Stimulated activated naive CD8-positive, alpha-beta T cell treated with anti-CD3 and anti-CD28 coated beads, Interleukin-15, Interleukin-2, amounts not matched to agents 100 U/mL and 50 U/mL, for 24 hours (primary cell): Measurements from ENCODE around the gene HIPK2.
"Not testable (repeated sequence)": the region's sequence is repeated elsewhere in the genome, so short reads cannot be mapped to it uniquely, and the experiment has no call there.

Source experiments
- ATAC-seq: fragments of 150-1000 bp; cut with Tn5 transposase; one replicate; pipeline ENCODE4 v1.10.0; 2021
- DNase-seq: peaks from one replicate; pipeline ENCODE4 v3.0.0; 2021

The HIPK2 gene

GRCh38 chr7:139566075-139566474, 211.7 kb downstream of the HIPK2 start:
- DNase-seq = no peak
- ATAC-seq = no peak

GRCh38 chr7:139563856-139564255, 213.9 kb downstream of the HIPK2 start:
- ATAC-seq = no peak
- DNase-seq = no peak

- no peak for DNase-seq
Observed at GRCh38 chr7:139562961-139563565, 214.7 kb downstream of the HIPK2 start.

GRCh38 chr7:139562491-139562890, 215.3 kb downstream of the HIPK2 start:
- ATAC-seq (no peak), DNase-seq (no peak)

More at GRCh38 chr7:139562961-139563565, 214.7 kb downstream of the HIPK2 start:
- no peak for ATAC-seq

GRCh38 chr7:139560678-139561077, 217.1 kb downstream of the HIPK2 start:
- DNase-seq = no peak
- no peak for ATAC-seq

GRCh38 chr7:139560199-139560598, 217.6 kb downstream of the HIPK2 start:
- ATAC-seq = no peak
- DNase-seq = no peak

GRCh38 chr7:139559364-139560105, 218.3 kb downstream of the HIPK2 start:
- DNase-seq (no peak), ATAC-seq (no peak)

GRCh38 chr7:139557857-139558581, 219.8 kb downstream of the HIPK2 start:
- DNase-seq = no peak
- no peak for ATAC-seq

GRCh38 chr7:139553991-139554700, 223.7 kb downstream of the HIPK2 start:
- ATAC-seq, DNase-seq: not testable (repeated sequence)

- ATAC-seq = no peak
- DNase-seq = no peak
Observed at GRCh38 chr7:139548302-139549028, 229.3 kb downstream of the HIPK2 start.

- DNase-seq = no peak
- no peak for ATAC-seq
Observed at GRCh38 chr7:139544645-139545044, 233.2 kb downstream of the HIPK2 start.

- DNase-seq = no peak
- no peak for ATAC-seq
Observed at GRCh38 chr7:139543801-139544603, 233.8 kb downstream of the HIPK2 start.

GRCh38 chr7:139542308-139543151, 235.3 kb downstream of the HIPK2 start:
- ATAC-seq (no peak), DNase-seq (no peak)

- ATAC-seq (no peak), DNase-seq (no peak)
Observed at GRCh38 chr7:139541600-139542307, 236.0 kb downstream of the HIPK2 start.

- no peak for DNase-seq
Observed at GRCh38 chr7:139540203-139540602, 237.6 kb downstream of the HIPK2 start.

GRCh38 chr7:139538881-139539635, 238.7 kb downstream of the HIPK2 start:
- DNase-seq = no peak
- no peak for ATAC-seq

More at GRCh38 chr7:139540203-139540602, 237.6 kb downstream of the HIPK2 start:
- ATAC-seq = no peak

- DNase-seq = no peak
- ATAC-seq = no peak
Observed at GRCh38 chr7:139536152-139536551, 241.6 kb downstream of the HIPK2 start.

- no peak for DNase-seq
- no peak for ATAC-seq
Observed at GRCh38 chr7:139534966-139535651, 242.7 kb downstream of the HIPK2 start.
